Fibroblast of lung (primary cell): ENCODE data around the gene HRH3.

Experiments used
- CTCF ChIP-seq, 2 donors: IDR thresholded peaks in 1 of 2; conservative IDR thresholded peaks in 1 of 2; 1 replicate in 1 of 2; 2 replicates in 1 of 2; pipeline ENCODE4 v1.5.1; 2011 to 2012; ENCODE audit warnings: low read length in 2 of 2, control low read depth in 1 of 2, inconsistent platforms in 1 of 2, low read depth in 1 of 2, mild to moderate bottlenecking in 1 of 2
- EZH2 ChIP-seq: IDR thresholded peaks from 2 replicates; pipeline ENCODE4 v1.5.1; 2012; ENCODE audit warnings: low read length, control low read depth, mild to moderate bottlenecking; ENCODE audit errors: missing control alignments

- TF ChIP-seq CTCF (conservative IDR thresholded peaks at IDR 0.05 in 1 of 2, IDR thresholded peaks at IDR 0.05 in 1 of 2; ENCODE audit: low read depth in 1 of 2, low read length in 2 of 2) (no peak), EZH2 (no peak)
Measured at GRCh38 chr20:62195075-62195405, 25.0 kb downstream of the HRH3 start.
